ENCODE results near the gene EGR1.

- TF ChIP-seq CTCF (IDR thresholded peaks at IDR 0.05) (no peak), POLR2A (IDR thresholded peaks at IDR 0.05) (no peak), EP300 (IDR thresholded peaks at IDR 0.05) (no peak), POLR2AphosphoS5 (IDR thresholded peaks at IDR 0.05) (no peak)
Measured at GRCh38 chr5:138490648-138491283, 25.5 kb downstream of the EGR1 start.

Measured in stomach (tissue), 4 donors.